HEK293 (cell line): ENCODE results near the gene OGFOD3.

ENCODE experiments used
- CTCF ChIA-PET: fragments of 350-600 bp; formaldehyde crosslinking; extraction: SDS; loops from one replicate; lab custom pipeline; 2021; ENCODE audit warnings: antibody characterized with exemption; lab: Yijun Ruan, JAX
- POLR2A ChIA-PET: fragments of 300-600 bp; formaldehyde crosslinking; extraction: SDS; loops from one replicate; lab custom pipeline; 2020; ENCODE audit warnings: antibody characterized with exemption, inconsistent platforms; lab: Yijun Ruan, JAX
- H3K27ac ChIP-seq: fragments of 200-500 bp; sonication (Bioruptor generic); 2 replicates; pipeline ENCODE4 v1.5.1; 2014; ENCODE audit warnings: low read depth, low read length, control low read depth, inconsistent platforms; ENCODE audit errors: extremely low read depth
- H3K36me3 ChIP-seq, 2 experiments: fragments of 200-500 bp in 1 of 2; sonication (Bioruptor generic) in 1 of 2; 1 replicate in 1 of 2; 2 replicates in 1 of 2; pipeline ENCODE4 v1.5.1; 2014 to 2017; ENCODE audit warnings: inconsistent platforms in 2 of 2, low read length in 2 of 2; ENCODE audit not compliant: control insufficient read depth in 2 of 2, insufficient read depth in 1 of 2
- H3K4me1 ChIP-seq: fragments of 200-500 bp; sonication (Bioruptor generic); 2 replicates; pipeline ENCODE4 v1.5.1; 2014; ENCODE audit warnings: mild to moderate bottlenecking, low read length, inconsistent platforms; ENCODE audit not compliant: control insufficient read depth, insufficient read depth
- H3K4me3 ChIP-seq: 2 replicates; pipeline ENCODE4 v1.5.1; 2011; ENCODE audit warnings: low read depth, mild to moderate bottlenecking, control low read depth, low read length, moderate library complexity
- H3K9me3 ChIP-seq: fragments of 200-500 bp; sonication (Bioruptor generic); 2 replicates; pipeline ENCODE4 v1.5.1; 2014; ENCODE audit warnings: low read depth, low read length, inconsistent platforms; ENCODE audit not compliant: control insufficient read depth, insufficient read depth
- AEBP2 ChIP-seq: fragments of 450-650 bp; formaldehyde crosslinking; IDR thresholded peaks from 2 replicates; pipeline ENCODE4 v1.5.1; 2016; ENCODE audit warnings: missing biosample characterization, missing genetic modification characterization, borderline replicate concordance
- FEZF1 ChIP-seq: fragments of 450-650 bp; formaldehyde crosslinking; IDR thresholded peaks from 2 replicates; pipeline ENCODE4 v1.5.1; 2016; ENCODE audit warnings: missing biosample characterization, missing genetic modification characterization
- HOXC10 ChIP-seq: sonication (generic); formaldehyde crosslinking; IDR thresholded peaks from 2 replicates; pipeline ENCODE4 v1.8.1; 2023; ENCODE audit warnings: mild to moderate bottlenecking, missing genetic modification reagents
- MZF1 ChIP-seq: fragments of 450-650 bp; formaldehyde crosslinking; IDR thresholded peaks from 2 replicates; pipeline ENCODE4 v1.5.1; 2017; ENCODE audit warnings: missing biosample characterization, missing genetic modification characterization, borderline replicate concordance
- PATZ1 ChIP-seq: fragments of 450-650 bp; formaldehyde crosslinking; IDR thresholded peaks from 2 replicates; pipeline ENCODE4 v1.5.1; 2016; ENCODE audit warnings: missing biosample characterization, missing genetic modification characterization
- PBX3 ChIP-seq: sonication (generic); formaldehyde crosslinking; IDR thresholded peaks from 2 replicates; pipeline ENCODE4 v1.8.1; 2022; ENCODE audit warnings: mild to moderate bottlenecking, moderate library complexity, missing genetic modification reagents
- PRDM2 ChIP-seq: fragments of 450-650 bp; formaldehyde crosslinking; IDR thresholded peaks from 2 replicates; pipeline ENCODE4 v1.5.1; 2016; ENCODE audit warnings: missing biosample characterization, missing genetic modification characterization, borderline replicate concordance
- YY2 ChIP-seq: fragments of 450-650 bp; formaldehyde crosslinking; IDR thresholded peaks from 2 replicates; pipeline ENCODE4 v1.5.1; 2016; ENCODE audit warnings: missing biosample characterization, missing genetic modification characterization
- ZBTB7A ChIP-seq: fragments of 450-650 bp; formaldehyde crosslinking; IDR thresholded peaks from 2 replicates; pipeline ENCODE4 v1.5.1; 2016; ENCODE audit warnings: low read depth, missing biosample characterization, missing genetic modification characterization
- ZNF121 ChIP-seq: fragments of 450-650 bp; formaldehyde crosslinking; IDR thresholded peaks from 2 replicates; pipeline ENCODE4 v1.5.1; 2016; ENCODE audit warnings: missing biosample characterization, missing genetic modification characterization
- ZNF23 ChIP-seq: fragments of 450-650 bp; formaldehyde crosslinking; IDR thresholded peaks from 2 replicates; pipeline ENCODE4 v1.5.1; 2016; ENCODE audit warnings: missing biosample characterization, missing genetic modification characterization, borderline replicate concordance
- ZNF362 ChIP-seq: fragments of 450-650 bp; formaldehyde crosslinking; IDR thresholded peaks from 2 replicates; pipeline ENCODE4 v1.5.1; 2016; ENCODE audit warnings: missing biosample characterization, missing genetic modification characterization
- ZNF404 ChIP-seq: fragments of 450-650 bp; formaldehyde crosslinking; IDR thresholded peaks from 2 replicates; pipeline ENCODE4 v1.5.1; 2017; ENCODE audit warnings: missing biosample characterization, missing genetic modification characterization
- ZNF473 ChIP-seq: fragments of 450-650 bp; formaldehyde crosslinking; IDR thresholded peaks from 2 replicates; pipeline ENCODE4 v1.5.1; 2017; ENCODE audit warnings: missing biosample characterization, missing genetic modification characterization
- ZNF530 ChIP-seq: fragments of 450-650 bp; formaldehyde crosslinking; IDR thresholded peaks from 2 replicates; pipeline ENCODE4 v1.5.1; 2016; ENCODE audit warnings: low read depth, missing biosample characterization, missing genetic modification characterization
- ZNF600 ChIP-seq: fragments of 450-650 bp; formaldehyde crosslinking; IDR thresholded peaks from 2 replicates; pipeline ENCODE4 v1.5.1; 2016; ENCODE audit warnings: missing biosample characterization, missing genetic modification characterization
- ZNF664 ChIP-seq: fragments of 450-650 bp; formaldehyde crosslinking; IDR thresholded peaks from 2 replicates; pipeline ENCODE4 v1.5.1; 2016; ENCODE audit warnings: missing biosample characterization, missing genetic modification characterization
- ZNF768 ChIP-seq: fragments of 450-650 bp; formaldehyde crosslinking; IDR thresholded peaks from 2 replicates; pipeline ENCODE4 v1.5.1; 2018; ENCODE audit warnings: missing biosample characterization, mild to moderate bottlenecking, missing genetic modification characterization
- ZNF843 ChIP-seq: fragments of 450-650 bp; formaldehyde crosslinking; IDR thresholded peaks from 2 replicates; pipeline ENCODE4 v1.5.1; 2016; ENCODE audit warnings: missing biosample characterization, missing genetic modification characterization
- ZSCAN23 ChIP-seq: fragments of 450-650 bp; formaldehyde crosslinking; IDR thresholded peaks from 2 replicates; pipeline ENCODE4 v1.5.1; 2016; ENCODE audit warnings: missing biosample characterization, missing genetic modification characterization

OGFOD3 gene

GRCh38 chr17:82346342-82347300, 71.8 kb downstream of the OGFOD3 start:
- ChIA-PET CTCF (interaction anchor here (0.7 to 0.9 kb wide), 2 partner anchors 72 to 80 kb away, joined by 3 read pairs; no protein-coding TSS in a partner anchor), POLR2A (no interaction called here)
- Histone ChIP-seq H3K27ac (no peak overlapping the region), H3K36me3 (no peaks in the 10 kb centered on the region), H3K9me3 (no peaks in the 10 kb centered on the region), H3K4me3 (no peak overlapping the region), H3K4me1 (no peaks in the 10 kb centered on the region)
- TF ChIP-seq ZNF843 (no peak), PATZ1 (tag by site-specific recombination) (no peak), MZF1 (tag by site-specific recombination) (no peak)

- CTCF ChIA-PET: interaction anchor here (1.2 to 2.7 kb wide), 2 partner anchors 8 to 12 kb away, joined by 3 to 10 read pairs; no protein-coding TSS in a partner anchor
- no peak overlapping the region for H3K4me3 ChIP-seq
- H3K27ac ChIP-seq: no peak overlapping the region
- POLR2A ChIA-PET: interaction anchor here (0.6 to 1.9 kb wide), 3 partner anchors 14 to 53 kb away, joined by 3 to 8 read pairs (median 5); partner anchors contain the start of gene TEX19
- no peaks in the 10 kb centered on the region for H3K4me1 ChIP-seq
- no peaks in the 10 kb centered on the region for H3K36me3 ChIP-seq
- H3K9me3 ChIP-seq: no peaks in the 10 kb centered on the region
- TF ChIP-seq AEBP2 (tag by site-specific recombination): no peak
- TF ChIP-seq YY2 (tag by site-specific recombination): no peak
- TF ChIP-seq ZNF362: no peak
- no peak for TF ChIP-seq HOXC10 (CRISPR knock-in tag)
- TF ChIP-seq ZNF121 (tag by site-specific recombination): no peak
- no peak for TF ChIP-seq PBX3 (CRISPR knock-in tag)
- TF ChIP-seq ZNF23 (tag by site-specific recombination): no peak
- TF ChIP-seq ZNF404 (tag by site-specific recombination): no peak
- TF ChIP-seq ZNF768 (tag by site-specific recombination): no peak
- TF ChIP-seq FEZF1 (tag by site-specific recombination): no peak
- no peak for TF ChIP-seq PRDM2 (tag by site-specific recombination)
- no peak for TF ChIP-seq ZNF664 (tag by site-specific recombination)
- no peak for TF ChIP-seq ZSCAN23 (tag by site-specific recombination)
- no peak for TF ChIP-seq ZNF530 (tag by site-specific recombination)
- TF ChIP-seq ZNF473 (tag by site-specific recombination): no peak
- no peak for TF ChIP-seq ZNF600 (tag by site-specific recombination)
- no peak for TF ChIP-seq ZBTB7A
Observed at GRCh38 chr17:82345151-82345976, 73.0 kb downstream of the OGFOD3 start.
